GM19467 (cell line): Measurements from ENCODE around the gene DNER.
"Not testable (repeated sequence)": the region's sequence is repeated elsewhere in the genome, so short reads cannot be mapped to it uniquely, and the experiment has no call there.

Experiments
- ATAC-seq: cut with Tn5 transposase; IDR thresholded peaks from one replicate; pipeline ENCODE4 v1.9.1; 2021; ENCODE audit warnings: mild to moderate bottlenecking, moderate library complexity; ENCODE audit not compliant: unreplicated experiment

DNER gene

GRCh38 chr2:229633556-229633955, 80.8 kb downstream of the DNER start:
- ATAC-seq: no peak

GRCh38 chr2:229629039-229629438, 85.3 kb downstream of the DNER start:
- ATAC-seq: no peak

GRCh38 chr2:229627728-229628127, 86.6 kb downstream of the DNER start:
- no peak for ATAC-seq

- ATAC-seq: no peak
These were observed 91.6 kb downstream of the DNER start for GRCh38 chr2:229622495-229623355.

DNA sequence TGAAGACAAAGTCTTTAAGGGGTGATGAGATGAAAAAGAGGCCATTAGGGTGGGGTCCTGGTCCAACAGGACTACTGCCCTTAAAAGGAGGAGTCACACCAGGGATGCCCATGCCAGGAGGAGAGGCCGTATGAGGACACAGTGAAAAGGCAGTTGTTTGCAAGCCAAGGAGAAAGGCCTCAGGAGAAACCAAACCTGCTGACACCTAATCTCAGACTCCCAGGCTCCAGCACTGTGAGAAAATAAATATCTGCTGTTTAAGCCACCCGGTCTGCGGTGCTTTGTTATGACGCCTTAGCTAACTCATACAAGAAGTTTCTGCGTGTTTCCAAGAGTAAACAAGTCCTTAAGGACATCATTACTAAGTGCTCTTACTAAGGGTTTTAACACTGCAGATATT, 93.6 kb downstream of the DNER start:
- no peak for ATAC-seq

DNA sequence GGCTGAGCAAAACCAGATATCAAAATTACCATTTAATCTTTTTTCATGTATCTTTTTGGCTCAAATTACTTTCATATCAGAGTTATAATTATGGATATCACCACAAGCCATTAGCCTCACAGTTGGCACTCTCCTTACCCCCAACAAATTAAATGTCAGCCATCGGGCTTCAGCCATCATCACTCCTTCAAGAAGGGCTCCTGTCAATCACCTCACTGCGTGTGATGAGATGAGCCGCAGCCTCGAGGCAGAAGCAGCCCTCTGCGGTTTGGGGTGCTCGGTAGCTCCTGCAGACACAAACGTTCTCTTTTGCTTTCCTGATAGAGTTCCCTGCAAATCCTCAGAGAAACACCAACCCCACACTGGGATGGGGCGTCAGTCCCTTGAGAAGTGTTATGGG, 94.1 kb downstream of the DNER start:
- ATAC-seq: no peak

DNA sequence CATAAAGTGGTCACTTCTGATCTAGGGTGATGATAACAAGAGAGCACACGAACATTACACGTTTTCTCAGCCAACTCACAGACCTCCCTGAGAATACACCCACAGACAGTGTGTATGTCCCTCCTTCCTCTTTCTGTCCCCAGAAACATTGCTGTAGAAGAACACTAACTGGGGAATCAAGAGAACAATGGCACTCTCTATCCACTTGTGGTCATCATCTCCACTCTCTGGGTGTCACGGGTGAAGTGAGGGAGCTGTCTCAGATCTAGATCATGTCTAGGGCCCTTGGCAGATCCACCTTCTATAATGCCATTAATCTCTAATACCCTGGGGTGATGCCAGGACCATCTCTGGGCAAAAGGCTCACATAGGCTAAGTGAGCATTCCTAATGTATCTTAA, 97.9 kb downstream of the DNER start:
- ATAC-seq: no peak

DNA sequence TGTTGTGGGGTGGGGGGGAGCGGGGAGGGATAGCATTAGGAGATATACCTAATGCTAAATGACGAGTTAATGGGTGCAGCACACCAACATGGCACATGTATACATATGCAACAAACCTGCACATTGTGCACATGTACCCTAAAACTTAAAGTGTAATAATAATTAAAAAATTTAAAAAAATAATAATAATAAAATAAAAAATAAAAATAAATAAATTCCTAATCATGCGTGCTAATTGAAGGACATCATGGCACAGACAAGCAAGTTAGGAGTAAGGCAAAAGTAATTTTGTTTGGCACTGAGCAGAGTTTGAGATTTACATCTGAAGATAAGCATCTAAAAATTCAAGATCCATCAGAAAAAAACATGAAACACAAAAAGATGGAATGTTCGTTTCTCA, 100.3 kb downstream of the DNER start:
- not testable (repeated sequence) for ATAC-seq

DNA sequence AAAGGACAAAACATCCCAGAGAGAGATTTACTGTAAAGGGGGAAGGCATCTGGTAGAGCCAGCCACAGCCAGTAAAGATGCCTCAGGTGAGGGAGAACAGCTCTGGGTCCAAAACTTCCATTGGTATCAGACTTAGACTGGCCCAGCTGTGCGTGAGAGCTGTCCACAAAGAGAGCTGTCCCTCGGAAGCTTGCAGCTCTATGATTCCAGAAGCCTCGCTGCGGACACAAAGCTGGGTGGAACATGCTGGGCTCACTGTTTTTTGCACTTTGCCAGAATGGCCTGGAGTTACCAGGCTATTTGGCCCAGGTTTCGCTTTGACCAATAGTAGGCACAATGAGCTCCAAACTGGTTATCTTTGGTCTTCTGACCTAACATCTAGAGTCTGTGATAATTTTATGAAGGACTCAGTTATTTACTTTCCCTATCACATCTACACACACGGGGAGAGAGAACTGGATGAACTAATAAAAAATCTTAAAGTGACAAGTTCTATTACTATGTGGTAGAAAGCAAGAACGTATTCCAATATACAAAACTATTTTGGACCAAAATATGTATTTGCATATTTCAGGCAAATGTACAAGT, 101.9 kb downstream of the DNER start:
- no peak for ATAC-seq

DNA sequence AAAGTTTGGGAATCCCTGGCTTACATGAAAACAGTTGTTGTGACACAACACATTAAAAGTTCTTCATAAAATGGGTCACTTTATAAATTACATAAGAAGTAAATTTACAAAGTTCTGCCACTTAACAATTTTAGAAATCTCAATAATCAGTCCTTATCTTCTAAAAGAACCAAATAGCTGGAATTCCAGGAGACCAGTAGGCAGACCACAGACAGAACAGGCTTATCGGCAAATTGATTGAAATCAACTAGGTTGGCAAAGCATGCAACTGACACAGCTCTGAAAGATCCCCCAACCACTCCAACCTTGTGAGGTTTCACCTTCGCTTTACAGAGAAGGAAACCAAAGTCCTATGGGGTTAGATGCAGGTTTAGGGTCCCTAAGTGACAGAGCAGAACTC, 103.0 kb downstream of the DNER start:
- no peak for ATAC-seq

DNA sequence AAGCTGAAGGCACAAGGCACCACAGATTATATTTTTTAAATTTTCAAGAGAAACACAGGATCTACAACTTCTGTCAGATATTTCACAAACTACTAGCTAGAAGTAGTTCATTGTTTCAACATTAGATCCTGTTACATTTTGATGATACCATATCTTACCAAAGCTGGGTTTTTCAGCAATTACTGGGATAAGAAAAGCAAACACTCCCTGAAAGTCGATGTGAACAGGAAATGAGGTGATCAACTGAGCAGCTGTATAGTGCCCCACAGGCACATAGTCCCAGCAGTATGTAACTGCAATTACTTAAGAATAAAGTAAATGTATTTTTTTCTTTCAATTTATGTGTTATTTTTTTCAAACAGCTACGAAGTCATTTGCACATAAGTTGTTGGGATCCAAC, 103.5 kb downstream of the DNER start:
- ATAC-seq: no peak

DNA sequence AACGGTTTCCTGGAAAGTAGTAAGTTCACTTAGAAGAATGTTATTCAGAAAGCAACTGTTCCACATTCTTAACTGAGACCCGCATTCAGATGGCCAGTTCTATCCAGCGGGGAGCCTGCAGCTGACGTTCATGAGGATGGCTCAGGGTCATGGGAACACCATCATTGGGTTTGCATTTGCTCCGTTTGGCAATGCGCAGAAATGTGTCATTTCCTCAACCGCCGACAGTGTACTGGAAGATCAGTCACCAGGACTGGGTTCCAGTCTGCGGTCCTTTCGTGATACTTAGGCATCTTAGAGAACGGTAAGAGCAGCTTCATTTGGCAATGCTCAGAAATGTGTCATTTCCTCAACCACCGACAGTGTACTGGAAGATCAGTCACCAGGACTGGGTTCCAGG, 104.0 kb downstream of the DNER start:
- ATAC-seq: no peak

- no peak for ATAC-seq
These were observed 112.4 kb downstream of the DNER start for GRCh38 chr2:229601936-229602335.

DNA sequence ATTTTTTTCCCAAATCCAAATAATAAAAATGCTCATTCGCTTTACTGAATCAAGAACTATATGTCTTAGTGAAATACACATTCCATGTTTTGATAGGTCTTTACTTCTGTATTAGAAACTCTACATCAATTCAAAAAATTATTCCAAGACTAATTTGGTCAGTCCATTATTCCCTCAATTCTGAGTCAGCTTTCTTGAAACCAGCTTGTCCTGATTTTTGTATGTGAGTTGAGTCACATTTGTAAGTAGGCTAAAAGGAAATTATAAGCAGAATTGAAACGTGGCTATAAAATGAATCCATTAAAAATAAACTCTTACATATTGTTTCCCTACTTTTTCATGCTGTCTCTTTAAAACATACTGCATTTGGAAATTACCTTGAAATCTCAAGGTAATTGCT, 113.0 kb downstream of the DNER start:
- ATAC-seq: no peak

DNA sequence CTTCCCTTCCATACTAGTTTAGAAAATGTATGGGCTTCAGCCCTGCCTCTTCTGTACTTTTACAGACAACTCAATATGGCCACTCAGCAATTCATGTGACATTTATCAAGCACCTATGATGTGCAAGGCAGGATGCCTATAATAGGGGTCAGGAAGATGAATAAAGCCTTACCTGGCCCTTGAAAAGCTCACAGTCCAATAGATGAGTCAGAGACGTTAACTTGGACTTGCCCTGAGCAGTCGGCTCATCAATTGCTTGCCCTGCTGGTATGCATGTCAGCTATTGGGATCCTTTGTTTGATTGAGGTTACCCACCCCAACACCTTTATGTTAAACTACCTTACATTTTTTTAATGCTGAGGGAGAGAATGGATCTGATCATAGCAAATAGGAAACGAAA, 116.1 kb downstream of the DNER start:
- no peak for ATAC-seq

DNA sequence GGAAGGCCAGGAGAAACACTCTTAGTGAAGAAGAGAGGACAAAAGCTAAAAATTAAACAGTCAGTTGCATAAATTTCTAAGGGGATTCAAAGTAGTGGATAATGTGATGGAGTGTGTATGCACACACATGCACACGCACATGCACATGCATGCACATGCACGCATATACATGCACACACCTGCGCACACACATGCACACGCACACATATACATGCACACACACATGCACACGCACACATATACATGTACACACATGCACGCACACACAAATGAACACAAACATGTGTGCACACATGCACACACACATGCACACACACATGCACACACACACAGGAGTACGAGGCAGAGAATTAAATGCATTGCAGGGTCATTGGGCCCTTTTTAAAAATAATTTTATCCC, 117.6 kb downstream of the DNER start:
- no peak for ATAC-seq

DNA sequence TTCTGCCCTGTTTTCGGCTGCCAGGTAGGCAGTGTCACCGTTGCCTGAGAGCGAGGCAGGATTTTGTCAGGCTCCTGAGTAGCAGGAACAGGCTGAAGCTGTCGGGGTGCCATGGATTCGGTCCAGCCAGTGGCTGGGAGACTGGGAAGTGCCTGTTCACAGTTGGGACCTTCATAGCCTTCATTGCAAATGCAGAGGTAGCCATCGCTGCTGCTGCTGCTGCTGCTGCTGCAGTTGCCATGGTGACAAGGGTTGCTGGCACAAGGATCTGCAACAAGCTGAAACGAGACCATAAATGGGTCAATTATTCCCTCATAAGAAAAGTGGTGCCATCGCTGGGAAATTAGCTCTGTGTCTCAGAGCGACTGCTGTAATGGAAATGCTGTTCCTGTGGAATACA, 122.7 kb downstream of the DNER start:
- no peak for ATAC-seq

- peak; percentile 68 for ATAC-seq
These were observed 127.3 kb downstream of the DNER start for GRCh38 chr2:229586746-229587705.

- ATAC-seq: no peak
These were observed 128.3 kb downstream of the DNER start for GRCh38 chr2:229586012-229586411.

GRCh38 chr2:229582151-229582550, 132.2 kb downstream of the DNER start:
- no peak for ATAC-seq

- ATAC-seq: no peak
These were observed 136.1 kb downstream of the DNER start for GRCh38 chr2:229578052-229578846.
